Urinary bladder (tissue), 4 donors: ENCODE data around the gene ERP29. TPM values are rescaled to one million over a fixed set of nuclear protein-coding genes. Genes with fewer than 3 reads are reported as not detected.
"Not testable (repeated sequence)": the region's sequence is repeated elsewhere in the genome, so short reads cannot be mapped to it uniquely, and the experiment has no call there.

Source experiments
- DNase-seq: peaks from one replicate; pipeline ENCODE4 v3.0.0-alpha.2; 2015; ENCODE audit errors: extremely low spot score
- H3K27ac ChIP-seq: one replicate; pipeline ENCODE4 v1.5.1; 2013; ENCODE audit warnings: low read depth, mild to moderate bottlenecking, moderate library complexity
- H3K36me3 ChIP-seq: one replicate; pipeline ENCODE4 v1.6.1; 2013; ENCODE audit warnings: mild to moderate bottlenecking, moderate library complexity; ENCODE audit not compliant: insufficient read depth
- H3K4me1 ChIP-seq: one replicate; pipeline ENCODE4 v1.6.1; 2013; ENCODE audit warnings: mild to moderate bottlenecking, moderate library complexity; ENCODE audit not compliant: insufficient read depth
- H3K4me3 ChIP-seq: one replicate; pipeline ENCODE4 v1.5.1; 2013; ENCODE audit warnings: low read depth, low read length
- WGBS: extraction: QIAGEN DNeasy Blood & Tissue Kit; methylation state at CpG from one replicate; pipeline ENCODE4 v1.1.7; 2013; 5-methylcytosine and 5-hydroxymethylcytosine counted together
- polyA plus RNA-seq: library from polyadenylated mRNA; stranded (reverse); fragments of 200-250 nt; gene quantifications from one replicate; pipeline ENCODE4 v1.2.3, GENCODE V29; 2013
- total RNA-seq: library from RNA; depleted of rRNA; stranded (reverse); fragments of >200 nt; gene quantifications from one replicate; pipeline ENCODE4 v1.2.3, GENCODE V29; 2014
- donor health status: healthy with polysubstance abuse.
- donor health status: healthy.

ERP29 gene
- total and polyA plus RNA-seq, 2 donors, result 37.5 to 101 TPM

- Histone ChIP-seq H3K36me3 (no peaks in the 10 kb centered on the region), H3K4me1 (peaks cover 1% of the 10 kb centered on the region), H3K4me3 (no peak overlapping the region), H3K27ac (peak overlapping the region; percentile 32)
- no peak for DNase-seq
- WGBS, result 83% methylated on average over 2 of the region's 2 CpGs
Measured at GRCh38 chr12:111993292-111994150, 19.7 kb upstream of the ERP29 start.

GRCh38 chr12:111994211-111995111, 18.8 kb upstream of the ERP29 start:
- 41% methylated on average over 17 of the region's 17 CpGs for WGBS
- H3K27ac ChIP-seq, H3K36me3 ChIP-seq, H3K4me1 ChIP-seq, H3K4me3 ChIP-seq, DNase-seq: not testable (repeated sequence)

GRCh38 chr12:111995782-111996480, 17.3 kb upstream of the ERP29 start:
- H3K27ac ChIP-seq, result no peak overlapping the region
- peaks cover 1% of the 10 kb centered on the region for H3K4me1 ChIP-seq
- no peaks in the 10 kb centered on the region for H3K36me3 ChIP-seq
- H3K4me3 ChIP-seq, result no peak overlapping the region
- DNase-seq, result no peak
- 100% methylated on average over 1 of the region's 1 CpG for WGBS

GRCh38 chr12:111997300-111997699, 15.9 kb upstream of the ERP29 start:
- H3K36me3 ChIP-seq, result peaks cover 2% of the 10 kb centered on the region
- H3K4me1 ChIP-seq, result peaks cover 1% of the 10 kb centered on the region
- H3K27ac ChIP-seq, result no peak overlapping the region
- no peak for DNase-seq
- 95% methylated on average over 2 of the region's 2 CpGs for WGBS
- no peak overlapping the region for H3K4me3 ChIP-seq

GRCh38 chr12:111998015-111998414, 15.2 kb upstream of the ERP29 start:
- 90% methylated on average over 4 of the region's 4 CpGs for WGBS
- Histone ChIP-seq H3K4me3 (no peak overlapping the region), H3K36me3 (peaks cover 2% of the 10 kb centered on the region), H3K27ac (no peak overlapping the region), H3K4me1 (peaks cover 1% of the 10 kb centered on the region)
- no peak for DNase-seq

GRCh38 chr12:111999129-111999528, 14.1 kb upstream of the ERP29 start:
- 93% methylated on average over 9 of the region's 9 CpGs for WGBS
- not testable (repeated sequence) for H3K4me3 ChIP-seq, H3K4me1 ChIP-seq, H3K27ac ChIP-seq, DNase-seq, H3K36me3 ChIP-seq

- 90% methylated on average over 8 of the region's 8 CpGs for WGBS
- no peaks in the 10 kb centered on the region for H3K4me1 ChIP-seq
- H3K4me3 ChIP-seq, result no peak overlapping the region
- DNase-seq, result no peak
- H3K27ac ChIP-seq, result no peak overlapping the region
- H3K36me3 ChIP-seq, result peaks cover 2% of the 10 kb centered on the region
Measured at GRCh38 chr12:112000820-112001219, 12.4 kb upstream of the ERP29 start.

- Histone ChIP-seq H3K27ac (peak overlapping the region; percentile 23), H3K36me3 (peaks cover 2% of the 10 kb centered on the region), H3K4me1 (no peaks in the 10 kb centered on the region), H3K4me3 (no peak overlapping the region)
- no peak for DNase-seq
Measured at GRCh38 chr12:112001576-112001975, 11.7 kb upstream of the ERP29 start.

GRCh38 chr12:112004041-112004440, 9.2 kb upstream of the ERP29 start:
- no peak overlapping the region for H3K4me3 ChIP-seq
- H3K4me1 ChIP-seq, result no peaks in the 10 kb centered on the region
- over 99% methylated on average over 3 of the region's 3 CpGs for WGBS
- DNase-seq, result no peak
- no peak overlapping the region for H3K27ac ChIP-seq
- peaks cover 2% of the 10 kb centered on the region for H3K36me3 ChIP-seq

- Histone ChIP-seq H3K27ac (no peak overlapping the region), H3K36me3 (peaks cover 2% of the 10 kb centered on the region), H3K4me3 (no peak overlapping the region), H3K4me1 (no peaks in the 10 kb centered on the region)
- WGBS, result 75% methylated on average over 6 of the region's 6 CpGs
- DNase-seq, result no peak
Measured at GRCh38 chr12:112005419-112006395, 7.5 kb upstream of the ERP29 start.

- DNase-seq, result no peak
- H3K27ac ChIP-seq, result no peak overlapping the region
- H3K36me3 ChIP-seq, result no peaks in the 10 kb centered on the region
- no peak overlapping the region for H3K4me3 ChIP-seq
- WGBS, result 91% methylated on average over 9 of the region's 9 CpGs
- H3K4me1 ChIP-seq, result peaks cover 2% of the 10 kb centered on the region
Measured at GRCh38 chr12:112007945-112008344, 5.3 kb upstream of the ERP29 start.

- no peaks in the 10 kb centered on the region for H3K36me3 ChIP-seq
- 71% methylated on average over 3 of the region's 3 CpGs for WGBS
- H3K4me3 ChIP-seq, result no peak overlapping the region
- peaks cover 2% of the 10 kb centered on the region for H3K4me1 ChIP-seq
- no peak for DNase-seq
- no peak overlapping the region for H3K27ac ChIP-seq
Measured at GRCh38 chr12:112008918-112009317, 4.3 kb upstream of the ERP29 start.
